NCI-H1436 (cell line): ENCODE data around the gene KIR3DL1.
"Not testable (repeated sequence)": the region's sequence is repeated elsewhere in the genome, so short reads cannot be mapped to it uniquely, and the experiment has no call there.

Experiments used
- DNase-seq: peaks from one replicate; lab custom pipeline; 2025; lab: John Stamatoyannopoulos, UW

Gene KIR3DL1

DNA sequence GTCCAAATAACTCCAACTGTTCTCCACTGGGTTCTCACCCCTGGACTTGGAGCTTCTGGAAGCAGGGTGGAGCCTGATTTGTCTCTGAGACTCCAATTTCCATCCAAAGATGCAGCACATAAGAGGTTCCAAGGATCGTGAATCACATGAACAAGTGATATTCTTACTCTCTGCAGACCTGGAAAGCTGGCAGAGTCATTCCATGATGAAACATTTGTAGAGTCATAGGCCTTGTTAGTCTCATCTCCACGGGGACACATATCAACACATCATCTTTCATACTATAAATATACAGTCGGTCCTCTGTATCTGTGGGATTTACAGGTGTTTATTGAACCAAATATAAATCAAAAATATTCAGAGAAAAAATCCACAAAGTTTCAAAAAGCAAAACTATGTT, 1.7 kb upstream of the KIR3DL1 start:
- DNase-seq, result not testable (repeated sequence)

DNA sequence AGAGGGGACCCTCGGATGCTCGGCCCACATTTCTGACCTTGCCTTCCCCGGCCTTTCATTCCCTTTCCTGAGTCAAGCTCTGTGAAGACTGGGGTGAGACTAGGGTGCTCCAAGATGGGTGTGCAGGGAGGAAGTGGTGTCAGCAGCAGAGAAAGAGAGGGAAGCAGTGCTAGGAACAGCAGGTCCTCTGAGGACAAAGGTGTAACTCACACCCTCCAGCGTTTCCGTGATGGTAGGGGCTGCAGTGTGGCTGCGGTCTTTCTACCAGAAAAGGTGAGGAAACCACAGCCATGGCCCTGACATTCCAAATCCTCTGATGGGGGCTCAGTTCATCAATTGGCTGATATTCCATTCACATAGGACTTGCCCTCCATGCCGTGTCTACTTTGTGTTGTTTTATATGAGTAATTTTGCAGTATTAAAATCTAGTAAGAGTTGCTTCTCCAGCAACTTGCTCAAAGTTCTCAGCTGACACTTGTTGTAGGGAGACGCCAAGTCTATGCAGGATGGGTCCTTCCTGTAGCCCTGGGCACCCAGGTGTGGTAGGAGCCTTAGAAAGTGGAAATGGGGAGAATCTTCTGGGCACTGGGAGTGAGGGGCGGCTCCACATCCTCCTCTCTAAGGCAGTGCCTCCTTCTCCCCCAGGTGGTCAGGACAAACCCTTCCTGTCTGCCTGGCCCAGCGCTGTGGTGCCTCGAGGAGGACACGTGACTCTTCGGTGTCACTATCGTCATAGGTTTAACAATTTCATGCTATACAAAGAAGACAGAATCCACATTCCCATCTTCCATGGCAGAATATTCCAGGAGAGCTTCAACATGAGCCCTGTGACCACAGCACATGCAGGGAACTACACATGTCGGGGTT, 1.6 kb downstream of the KIR3DL1 start:
- no peak for DNase-seq

DNA sequence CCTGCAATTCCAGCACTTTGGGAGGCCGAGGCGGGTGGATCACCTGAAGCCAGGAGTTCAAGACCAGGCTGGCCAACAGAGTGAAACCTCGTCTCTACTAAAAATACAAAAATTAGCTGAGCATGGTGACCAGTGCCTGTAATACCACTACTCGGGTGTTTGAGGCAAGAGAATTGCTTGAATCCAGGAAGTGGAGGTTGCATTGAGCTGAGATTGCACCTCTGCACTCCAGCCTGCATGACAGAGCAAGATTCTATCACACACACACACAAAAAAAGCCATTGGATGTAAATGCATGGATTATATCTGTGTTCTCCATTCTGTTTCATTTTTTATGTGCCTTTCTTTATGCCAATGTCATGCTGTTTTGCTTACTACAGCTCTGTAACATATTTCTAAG, 8.1 kb downstream of the KIR3DL1 start:
- not testable (repeated sequence) for DNase-seq

GRCh38 chr19:54825326-54825725, 9.1 kb downstream of the KIR3DL1 start:
- not testable (repeated sequence) for DNase-seq

DNA sequence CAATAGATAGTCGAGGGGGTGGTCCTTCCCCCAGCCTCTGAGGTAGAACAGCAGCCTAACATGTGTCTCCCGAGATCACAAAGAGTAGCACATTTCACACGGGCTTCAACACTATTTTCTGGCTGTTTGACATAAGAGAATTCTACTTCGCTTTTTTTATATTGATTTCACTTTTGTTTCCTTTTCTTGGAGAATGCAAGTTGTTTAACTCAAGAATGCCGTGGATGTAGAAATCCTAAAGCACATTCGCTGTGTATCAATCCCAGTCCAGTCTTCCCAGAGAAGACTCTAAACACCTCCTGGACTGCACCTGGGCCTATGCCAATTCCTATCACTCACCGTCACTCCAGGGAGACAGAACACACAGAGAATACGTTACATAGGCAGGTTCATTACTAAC, 11.8 kb downstream of the KIR3DL1 start:
- not testable (repeated sequence) for DNase-seq

- not testable (repeated sequence) for DNase-seq
Measured at GRCh38 chr19:54832496-54832895, 16.2 kb downstream of the KIR3DL1 start, which contains the start of gene KIR2DS4. KIR2DS4 (plus strand) TSS chr19:54832676.

DNA sequence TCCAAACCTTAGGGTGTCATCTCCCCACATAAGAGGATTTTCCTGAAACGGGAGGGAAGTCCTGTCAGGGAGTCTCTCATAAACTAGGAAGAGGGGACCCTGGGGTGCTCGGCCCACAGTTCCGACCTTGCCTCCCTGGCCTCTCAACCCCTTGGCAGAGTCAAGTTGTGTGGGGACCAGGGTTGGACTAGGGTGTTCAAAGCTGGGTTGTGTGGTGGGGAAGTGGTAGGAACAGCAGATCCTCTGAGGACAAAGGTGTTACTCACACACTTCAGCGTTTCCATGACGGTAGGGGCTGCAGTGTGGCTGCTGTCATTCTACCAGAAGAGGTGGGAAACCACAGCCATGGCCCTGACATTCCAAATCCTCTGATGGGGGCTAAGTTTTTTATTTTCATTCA, 18.9 kb downstream of the KIR3DL1 start:
- not testable (repeated sequence) for DNase-seq

DNA sequence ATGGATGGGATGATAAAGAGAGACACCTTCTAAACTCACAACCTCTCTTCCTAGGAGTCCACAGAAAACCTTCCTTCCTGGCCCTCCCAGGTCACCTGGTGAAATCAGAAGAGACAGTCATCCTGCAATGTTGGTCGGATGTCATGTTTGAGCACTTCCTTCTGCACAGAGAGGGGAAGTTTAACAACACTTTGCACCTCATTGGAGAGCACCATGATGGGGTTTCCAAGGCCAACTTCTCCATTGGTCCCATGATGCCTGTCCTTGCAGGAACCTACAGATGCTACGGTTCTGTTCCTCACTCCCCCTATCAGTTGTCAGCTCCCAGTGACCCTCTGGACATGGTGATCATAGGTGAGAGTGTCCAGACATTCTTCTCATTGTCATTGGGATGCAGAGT, 21.3 kb downstream of the KIR3DL1 start:
- DNase-seq, result not testable (repeated sequence)

DNA sequence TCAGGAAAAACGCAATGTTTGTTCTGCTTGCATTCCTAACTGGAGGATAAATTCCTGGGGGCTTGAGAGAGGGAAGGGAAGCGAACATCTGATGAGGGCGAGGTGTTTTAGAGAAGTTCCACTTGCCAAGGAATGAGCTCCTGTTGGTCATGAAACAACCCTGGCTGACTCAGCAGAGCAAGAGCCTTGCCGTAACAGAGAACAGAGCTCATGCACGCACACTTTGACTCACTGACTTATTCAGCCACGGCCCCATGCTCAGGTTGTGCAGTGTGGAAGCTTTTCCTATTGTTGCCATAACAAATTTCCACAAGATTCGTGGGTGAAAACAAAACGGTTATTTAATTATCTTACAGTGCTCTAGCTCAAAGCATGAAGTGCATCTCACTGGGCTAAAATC, 26.9 kb downstream of the KIR3DL1 start:
- DNase-seq, result not testable (repeated sequence)

DNA sequence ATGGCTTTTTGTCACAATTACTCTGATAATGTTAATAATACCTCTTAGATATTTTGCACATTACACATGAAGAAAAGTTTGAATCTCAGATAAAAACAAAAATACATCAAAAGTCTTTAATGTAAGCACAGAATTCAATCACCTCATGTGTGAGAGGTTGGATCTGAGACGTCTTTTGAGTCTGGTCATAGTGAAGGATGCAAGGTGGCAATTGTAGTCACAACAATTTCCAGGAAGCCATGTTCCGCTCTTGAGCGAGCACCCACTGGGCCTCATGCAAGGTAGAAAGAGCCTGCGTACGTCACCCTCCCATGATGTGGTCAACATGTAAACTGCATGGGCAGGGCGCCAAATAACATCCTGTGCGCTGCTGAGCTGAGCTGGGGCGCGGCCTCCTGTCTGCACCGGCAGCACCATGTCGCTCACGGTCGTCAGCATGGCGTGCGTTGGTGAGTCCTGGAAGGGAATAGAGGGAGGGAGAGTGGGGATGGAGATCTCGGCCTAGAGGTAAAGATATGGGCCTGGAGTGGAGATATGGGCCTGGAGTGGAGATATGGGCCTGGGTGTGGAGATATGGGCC, 33.9 kb downstream of the KIR3DL1 start, which contains the start of gene KIR3DL2:
TSS of gene KIR3DL2 (plus strand) at position 383 of the 580 bp plus-strand sequence. CDS start at position 416, 33 bp downstream.
- not testable (repeated sequence) for DNase-seq

GRCh38 chr19:54850930-54851329, 34.7 kb downstream of the KIR3DL1 start:
- no peak for DNase-seq

- no peak for DNase-seq
Measured at GRCh38 chr19:54851353-54851752, 35.1 kb downstream of the KIR3DL1 start.

DNA sequence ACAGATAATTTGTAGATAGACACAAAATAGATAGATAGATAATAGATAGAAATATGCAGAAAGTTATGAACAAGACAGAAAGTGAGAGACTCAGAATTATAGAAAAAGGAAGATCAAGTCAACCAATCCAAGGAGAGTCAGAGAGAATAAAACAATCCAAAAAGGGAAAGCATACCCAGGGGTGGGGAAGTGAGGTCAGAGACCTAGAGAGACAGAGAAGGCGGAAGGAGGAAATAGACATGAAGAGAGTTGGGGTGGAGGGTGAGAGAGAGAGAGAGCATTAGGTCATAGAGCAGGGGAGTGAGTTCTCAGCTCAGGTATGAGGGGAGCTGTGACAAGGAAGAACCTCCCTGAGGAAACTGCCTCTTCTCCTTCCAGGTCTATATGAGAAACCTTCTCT, 39.0 kb downstream of the KIR3DL1 start:
- DNase-seq, result not testable (repeated sequence)

- DNase-seq, result not testable (repeated sequence)
Measured at GRCh38 chr19:54858476-54858875, 42.2 kb downstream of the KIR3DL1 start.

GRCh38 chr19:54859421-54859820, 43.2 kb downstream of the KIR3DL1 start:
- DNase-seq, result not testable (repeated sequence)

DNA sequence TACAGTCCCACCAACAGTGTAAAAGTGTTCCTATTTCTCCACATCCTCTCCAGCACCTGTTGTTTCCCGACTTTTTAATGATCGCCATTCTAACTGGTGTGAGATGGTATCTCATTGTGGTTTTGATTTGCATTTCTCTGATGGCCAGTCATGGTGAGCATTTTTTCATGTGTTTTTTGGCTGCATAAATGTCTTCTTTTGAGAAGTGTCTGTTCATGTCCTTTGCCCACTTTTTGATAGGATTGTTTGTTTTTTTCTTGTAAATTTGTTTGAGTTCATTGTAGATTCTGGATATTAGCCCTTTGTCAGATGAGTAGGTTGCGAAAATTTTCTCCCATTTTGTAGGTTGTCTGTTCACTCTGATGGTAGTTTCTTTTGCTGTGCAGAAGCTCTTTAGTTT, 47.2 kb downstream of the KIR3DL1 start:
- not testable (repeated sequence) for DNase-seq

DNA sequence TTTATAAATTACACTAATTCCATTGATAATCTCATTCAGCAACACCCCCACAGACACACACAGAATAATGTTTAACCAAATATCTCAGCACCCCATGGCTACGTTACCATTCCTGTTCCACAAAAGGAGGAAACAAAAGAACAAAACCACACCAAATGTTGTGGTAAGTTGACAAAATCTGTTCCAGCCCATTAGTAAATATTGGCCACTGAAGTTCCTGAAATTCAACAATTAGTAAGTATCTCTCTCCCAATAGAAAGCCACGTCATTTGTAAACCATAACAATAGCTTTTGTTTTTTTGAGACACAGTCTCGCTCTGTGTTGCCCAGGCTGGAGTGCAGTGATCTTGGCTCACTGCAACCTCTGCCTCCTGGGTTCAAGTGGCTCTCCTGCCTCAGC, 55.4 kb downstream of the KIR3DL1 start:
- no peak for DNase-seq

GRCh38 chr19:54873990-54874389, 57.7 kb downstream of the KIR3DL1 start, which contains the start of gene FCAR:
FCAR (plus strand) TSS chr19:54874235; CDS start chr19:54874290, 55 bp downstream.
- no peak for DNase-seq

DNA sequence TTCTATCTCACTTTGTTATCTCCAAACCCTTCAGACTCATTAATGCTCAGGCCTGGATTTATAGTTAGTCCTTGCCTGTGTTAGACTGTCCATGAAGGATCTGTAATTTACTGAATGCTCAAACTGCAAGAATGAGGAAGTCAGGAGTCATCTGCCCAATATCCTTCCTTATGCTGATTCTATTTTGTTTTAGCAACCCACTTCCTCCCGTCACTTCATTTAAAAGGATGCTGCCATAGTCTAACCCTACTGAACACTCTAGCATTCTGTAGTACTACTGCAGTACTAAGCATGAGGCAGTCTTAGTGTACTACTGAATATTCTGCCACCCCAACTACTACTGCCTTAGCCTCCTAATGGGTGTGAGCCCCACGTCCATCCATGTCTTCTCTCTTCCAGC, 59.2 kb downstream of the KIR3DL1 start:
- DNase-seq, result no peak

DNA sequence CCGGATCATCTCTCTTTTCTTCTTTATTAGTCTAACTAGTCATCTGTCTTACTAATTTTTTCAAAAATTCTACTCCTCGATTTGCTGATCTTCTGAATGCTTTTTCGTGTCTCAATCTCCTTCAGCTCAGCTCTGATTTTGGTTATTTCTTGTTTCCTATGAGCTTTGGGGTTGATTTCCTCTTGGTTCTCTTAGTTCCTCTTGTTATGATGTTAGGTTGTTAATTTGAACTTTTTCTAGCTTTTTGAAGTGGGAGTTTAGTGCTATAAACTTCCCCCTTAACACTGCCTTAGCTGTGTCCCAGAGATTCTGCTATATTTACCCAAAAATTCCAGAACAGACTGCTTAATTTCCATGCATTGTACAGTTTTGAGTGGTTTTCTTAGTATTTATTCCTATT, 61.2 kb downstream of the KIR3DL1 start:
- no peak for DNase-seq
